Adrenal gland (tissue), 5 donors: ENCODE results near the gene FAXDC2.

ENCODE experiments used
- CTCF ChIP-seq, 6 experiments: fragments of 450-650 bp in 4 of 6; fragments of 200-600 bp in 2 of 6; sonication (generic) in 1 of 6; IDR thresholded peaks; 1 replicate in 5 of 6; 2 replicates in 1 of 6; pipeline versions ENCODE4 v1.5.1 to v1.8.0; 2016 to 2021; ENCODE audit warnings: antibody characterized with exemption in 6 of 6, mild to moderate bottlenecking in 2 of 6, moderate library complexity in 1 of 6
- POLR2A ChIP-seq, 2 donors: fragments of 450-650 bp; IDR thresholded peaks; one replicate each; pipeline ENCODE4 v1.6.1; 2017; ENCODE audit warnings: antibody characterized with exemption in 2 of 2, mild to moderate bottlenecking in 2 of 2, moderate library complexity in 1 of 2
- donor health status: DM: no; HTN: no; CAD: no.

- TF ChIP-seq CTCF (IDR thresholded peaks at IDR 0.05) (no peak), POLR2A (IDR thresholded peaks at IDR 0.05) (no peak)
These were observed 1.1 kb downstream of the FAXDC2 start for GRCh38 chr5:154849264-154849785.
